Neuronal stem cell (in vitro differentiated cells): ENCODE data around the gene LITAF.

ENCODE experiments used
- DNase-seq: peaks from one replicate; pipeline ENCODE4 v3.0.0-alpha.2; 2013; ENCODE audit warnings: low spot score
- H2AFZ ChIP-seq: one replicate; pipeline ENCODE4 v1.6.1; 2013; ENCODE audit warnings: mild to moderate bottlenecking, low read length, inconsistent platforms
- H2AK5ac ChIP-seq: 2 replicates; pipeline ENCODE4 v1.6.1; 2013; ENCODE audit warnings: low read depth, mild to moderate bottlenecking, inconsistent platforms, low read length, moderate library complexity, mixed read lengths
- H2BK120ac ChIP-seq: 2 replicates; pipeline ENCODE4 v1.6.1; 2013; ENCODE audit warnings: low read depth, mild to moderate bottlenecking, inconsistent platforms, low read length, moderate library complexity, mixed read lengths
- H2BK12ac ChIP-seq: one replicate; pipeline ENCODE4 v1.6.1; 2013; ENCODE audit warnings: low read length, inconsistent platforms
- H2BK15ac ChIP-seq: 2 replicates; pipeline ENCODE4 v1.6.1; 2013; ENCODE audit warnings: mild to moderate bottlenecking, low read length, inconsistent platforms, mixed read lengths
- H2BK5ac ChIP-seq: one replicate; pipeline ENCODE4 v1.6.1; 2013; ENCODE audit warnings: inconsistent platforms, mild to moderate bottlenecking, low read length, moderate library complexity
- H3K14ac ChIP-seq: one replicate; pipeline ENCODE4 v1.6.1; 2013; ENCODE audit warnings: low read length, inconsistent platforms
- H3K18ac ChIP-seq: 2 replicates; pipeline ENCODE4 v1.6.1; 2013; ENCODE audit warnings: low read length, inconsistent platforms
- H3K23ac ChIP-seq: 2 replicates; pipeline ENCODE4 v1.6.1; 2013; ENCODE audit warnings: low read depth, mild to moderate bottlenecking, mixed read lengths, low read length, inconsistent platforms; ENCODE audit not compliant: poor library complexity
- H3K27ac ChIP-seq: replicated peaks from 3 replicates; pipeline ENCODE4 v1.5.1; 2013; ENCODE audit warnings: low read length, inconsistent platforms
- H3K27me3 ChIP-seq, 3 experiments: 2 replicates each; pipeline ENCODE4 v1.6.1; 2013; ENCODE audit warnings: low read length in 3 of 3, mild to moderate bottlenecking in 2 of 3, inconsistent platforms in 1 of 3, low read depth in 1 of 3, mixed read lengths in 1 of 3, moderate library complexity in 1 of 3; ENCODE audit not compliant: control insufficient read depth in 3 of 3, insufficient read depth in 3 of 3
- H3K36me3 ChIP-seq, 2 donors: replicated peaks in 1 of 2; 2 replicates each; pipeline ENCODE4 v1.6.1; 2013; ENCODE audit warnings: low read length in 2 of 2; ENCODE audit not compliant: control insufficient read depth in 2 of 2, insufficient read depth in 2 of 2
- H3K4ac ChIP-seq: 2 replicates; pipeline ENCODE4 v1.6.1; 2013; ENCODE audit warnings: inconsistent platforms, mild to moderate bottlenecking, low read length, moderate library complexity
- H3K4me1 ChIP-seq, 2 donors: 1 replicate in 1 of 2; 2 replicates in 1 of 2; pipeline ENCODE4 v1.6.1; 2013; ENCODE audit warnings: low read length in 2 of 2, low read depth in 1 of 2; ENCODE audit not compliant: control insufficient read depth in 2 of 2, insufficient read depth in 1 of 2
- H3K4me2 ChIP-seq: one replicate; pipeline ENCODE4 v1.6.1; 2013; ENCODE audit warnings: mild to moderate bottlenecking, low read length, inconsistent platforms; ENCODE audit not compliant: insufficient read depth, poor library complexity, severe bottlenecking
- H3K4me3 ChIP-seq, 2 donors: 2 replicates each; pipeline ENCODE4 v1.5.1; 2013; ENCODE audit warnings: low read length in 2 of 2, mild to moderate bottlenecking in 2 of 2, inconsistent platforms in 1 of 2, moderate library complexity in 1 of 2
- H3K79me1 ChIP-seq: one replicate; pipeline ENCODE4 v1.6.1; 2013; ENCODE audit warnings: low read depth, mild to moderate bottlenecking, inconsistent platforms, low read length, moderate library complexity
- H3K9ac ChIP-seq: one replicate; pipeline ENCODE4 v1.6.1; 2013; ENCODE audit warnings: mild to moderate bottlenecking, low read depth, low read length, inconsistent platforms; ENCODE audit not compliant: poor library complexity
- H3K9me3 ChIP-seq, 2 donors: replicated peaks in 1 of 2; 2 replicates each; pipeline versions ENCODE3 to v1.6.1; 2013; ENCODE audit warnings: low read length in 2 of 2, mild to moderate bottlenecking in 2 of 2, inconsistent platforms in 1 of 2, low read depth in 1 of 2, mixed read lengths in 1 of 2, moderate library complexity in 1 of 2; ENCODE audit not compliant: control insufficient read depth in 2 of 2, insufficient read depth in 1 of 2
- H4K8ac ChIP-seq: one replicate; pipeline ENCODE4 v1.6.1; 2013; ENCODE audit warnings: low read depth, mild to moderate bottlenecking, inconsistent platforms, low read length, moderate library complexity
- H4K91ac ChIP-seq: one replicate; pipeline ENCODE4 v1.6.1; 2013; ENCODE audit warnings: low read length, low read depth, mild to moderate bottlenecking, inconsistent platforms; ENCODE audit not compliant: poor library complexity
- WGBS, 2 donors: extraction: QIAGEN DNeasy Blood & Tissue Kit; methylation state at CpG; one replicate each; pipeline ENCODE4 v1.1.7; 2013; ENCODE audit warnings: missing lambda C conversion rate in 2 of 2, mixed read lengths in 1 of 2; ENCODE audit not compliant: insufficient read length in 2 of 2, insufficient replicate concordance in 1 of 2; ENCODE audit errors: extremely low coverage in 2 of 2; 5-methylcytosine and 5-hydroxymethylcytosine counted together

LITAF gene

GRCh38 chr16:11624205-11624604, 37.5 kb upstream of the LITAF start:
- Histone ChIP-seq H2BK15ac (no peak overlapping the region), H3K9ac (no peak overlapping the region), H3K4me1 (peaks cover 1 to 7% of the 10 kb centered on the region in 2 donors), H3K14ac (no peak overlapping the region), H4K91ac (no peak overlapping the region), H2BK12ac (no peak overlapping the region), H2BK120ac (no peak overlapping the region), H2AFZ (no peak overlapping the region), H4K8ac (no peak overlapping the region), H3K4ac (no peak overlapping the region), H3K79me1 (no peaks in the 10 kb centered on the region), H3K27ac (no peak overlapping the region), H3K23ac (no peak overlapping the region), H2BK5ac (no peak overlapping the region), H3K4me2 (no peak overlapping the region), H3K4me3 (no peak overlapping the region), H2AK5ac (no peak overlapping the region), H3K27me3 (no peaks in the 10 kb centered on the region), H3K9me3 (peaks cover 0 to 5% of the 10 kb centered on the region in 2 donors), H3K36me3 (no peaks in the 10 kb centered on the region), H3K18ac (no peak overlapping the region)
- no peak for DNase-seq
- no CpG with 5 or more reads among the region's 4 CpGs for WGBS, 2 donors

DNA sequence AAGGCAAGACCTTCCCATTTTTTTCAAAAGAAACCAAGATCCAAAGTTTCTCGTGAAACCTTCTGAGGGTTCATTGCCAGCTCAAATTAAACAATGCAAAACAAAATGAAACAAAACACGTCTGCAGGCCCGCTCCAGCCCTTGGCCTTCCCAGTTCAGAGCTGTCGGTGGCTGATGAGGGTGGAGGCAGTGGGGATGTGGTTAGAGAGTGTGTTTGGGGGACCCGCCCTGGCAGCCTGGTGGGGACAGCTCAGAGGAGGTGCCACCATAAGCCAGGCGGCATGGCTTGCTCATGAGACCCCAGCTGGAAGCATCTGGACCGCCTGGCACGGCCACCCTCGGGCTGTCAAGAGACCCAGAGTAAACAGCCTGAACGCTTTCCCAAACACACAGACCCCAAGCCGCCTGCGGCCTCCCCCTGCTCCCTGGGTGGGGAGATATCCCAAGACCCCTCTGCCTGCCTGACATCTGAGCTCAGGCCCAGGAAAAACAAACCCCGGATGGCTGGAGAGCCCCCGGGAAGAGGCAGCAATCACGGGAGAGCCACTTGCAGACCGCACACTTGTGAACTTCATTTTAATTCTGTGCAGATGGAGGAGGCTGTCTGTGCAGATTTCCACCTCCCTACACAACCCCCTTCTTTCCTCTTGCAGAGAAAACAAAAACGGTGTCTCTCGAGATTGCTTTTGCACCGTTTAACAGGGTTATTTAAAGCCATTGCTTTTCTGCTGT, 35.4 kb upstream of the LITAF start:
- Histone ChIP-seq H3K23ac (no peak overlapping the region), H3K4me2 (no peak overlapping the region), H4K91ac (no peak overlapping the region), H3K27me3 (no peaks in the 10 kb centered on the region), H3K14ac (no peak overlapping the region), H3K27ac (no peak overlapping the region), H3K18ac (peak overlapping the region; percentile 71), H3K9ac (no peak overlapping the region), H2BK12ac (peak overlapping the region; percentile 49), H4K8ac (no peak overlapping the region), H3K4me1 (peaks cover 1 to 7% of the 10 kb centered on the region in 2 donors), H2AFZ (peak overlapping the region; percentile 86), H2AK5ac (peak overlapping the region; percentile 43), H3K36me3 (no peaks in the 10 kb centered on the region), H2BK15ac (peak overlapping the region; percentile 84), H3K9me3 (peaks cover 0 to 5% of the 10 kb centered on the region in 2 donors), H3K4me3 (no peak overlapping the region), H3K79me1 (no peaks in the 10 kb centered on the region), H2BK5ac (no peak overlapping the region), H2BK120ac (no peak overlapping the region), H3K4ac (no peak overlapping the region)
- no peak for DNase-seq
- no CpG with 5 or more reads among the region's 19 CpGs for whole genome bisulfite sequencing, 2 donors

DNA sequence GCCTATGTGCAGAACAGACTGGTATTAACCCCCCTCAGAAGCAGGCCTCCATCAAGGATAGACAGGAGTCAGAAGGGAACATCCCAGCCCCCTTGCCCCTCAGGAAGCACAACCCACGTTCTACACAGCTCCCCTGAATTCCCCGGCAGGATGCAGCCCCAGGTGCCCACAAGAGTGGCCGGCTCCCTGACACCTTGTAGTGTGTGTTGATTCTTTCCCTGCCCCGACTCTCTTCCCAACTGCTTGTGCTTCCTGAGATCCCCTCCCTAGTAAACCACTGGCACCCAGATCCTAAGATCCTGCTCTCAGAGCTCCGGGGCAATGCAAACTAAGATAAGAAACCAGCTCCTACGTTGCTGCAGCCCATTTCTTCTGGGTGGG, 34.8 kb upstream of the LITAF start:
- no peak for DNase-seq
- WGBS, 2 donors = no CpG with 5 or more reads among the region's 6 CpGs
- no peak overlapping the region for H4K91ac ChIP-seq

DNA sequence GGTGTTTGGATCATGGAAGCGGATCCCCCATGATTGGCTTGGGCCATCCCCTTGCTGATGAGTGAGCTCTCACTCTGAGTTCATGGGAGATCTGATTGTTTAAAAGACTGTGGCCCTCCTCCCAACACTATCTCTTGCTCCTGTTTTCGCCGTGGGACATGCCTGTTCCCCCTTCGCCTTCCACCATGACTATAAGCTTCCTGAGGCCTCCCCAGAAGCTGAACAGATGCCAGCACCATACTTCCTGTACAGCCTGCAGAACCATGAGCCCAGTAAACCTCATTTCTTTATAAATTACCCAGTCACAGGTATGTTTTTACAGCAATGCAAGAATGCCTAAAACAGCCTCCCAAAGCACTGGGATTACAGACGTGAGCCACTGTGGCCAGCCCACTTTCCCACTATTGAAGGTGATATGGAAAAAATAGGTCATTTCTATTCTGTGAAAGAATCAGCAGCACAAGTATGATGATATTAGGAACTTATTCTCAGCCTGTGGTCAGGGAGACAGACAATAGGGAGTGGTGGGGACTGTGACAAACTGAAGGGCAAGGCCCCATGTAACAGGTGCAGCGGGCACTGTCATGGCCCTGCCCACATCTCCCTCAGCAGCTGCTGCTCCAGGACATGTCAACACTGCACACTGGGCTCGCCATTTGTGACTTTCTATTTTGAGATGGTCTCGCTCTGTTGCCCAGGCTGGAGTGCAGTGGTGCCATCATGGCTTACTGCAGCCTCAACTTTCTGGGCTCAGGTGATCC, 33.7 kb upstream of the LITAF start:
- Histone ChIP-seq H3K4me1 (peaks cover 4 to 7% of the 10 kb centered on the region in 2 donors), H2BK120ac (no peak overlapping the region), H3K9me3 (peaks cover 0 to 5% of the 10 kb centered on the region in 2 donors), H3K79me1 (no peaks in the 10 kb centered on the region), H3K27me3 (no peaks in the 10 kb centered on the region), H3K4me3 (peak overlapping the region in 1 of 2 donors; percentile 4), H3K4me2 (no peak overlapping the region), H2BK15ac (no peak overlapping the region), H4K91ac (no peak overlapping the region), H3K36me3 (no peaks in the 10 kb centered on the region), H2AFZ (no peak overlapping the region), H3K9ac (no peak overlapping the region), H3K27ac (no peak overlapping the region), H4K8ac (no peak overlapping the region), H3K4ac (no peak overlapping the region), H2AK5ac (peak overlapping the region; percentile 46), H3K18ac (no peak overlapping the region), H3K23ac (no peak overlapping the region), H2BK5ac (no peak overlapping the region), H3K14ac (no peak overlapping the region), H2BK12ac (no peak overlapping the region)
- no CpG with 5 or more reads among the region's 8 CpGs for WGBS, 2 donors
- no peak for DNase-seq

More for the DNA sequence above, 34.8 kb upstream of the LITAF start:
- no peaks in the 10 kb centered on the region for H3K27me3 ChIP-seq
- H3K4ac ChIP-seq = no peak overlapping the region
- H2BK120ac ChIP-seq = no peak overlapping the region
- H3K14ac ChIP-seq = no peak overlapping the region
- no peak overlapping the region for H3K23ac ChIP-seq
- no peak overlapping the region for H3K27ac ChIP-seq
- H2AK5ac ChIP-seq = peak overlapping the region; percentile 3
- no peak overlapping the region for H4K8ac ChIP-seq
- H3K4me1 ChIP-seq = peaks cover 1 to 7% of the 10 kb centered on the region in 2 donors
- H3K79me1 ChIP-seq = no peaks in the 10 kb centered on the region
- H3K18ac ChIP-seq = no peak overlapping the region
- no peak overlapping the region for H2BK15ac ChIP-seq
- no peak overlapping the region for H3K4me2 ChIP-seq
- H3K36me3 ChIP-seq = no peaks in the 10 kb centered on the region
- H2BK5ac ChIP-seq = no peak overlapping the region
- no peak overlapping the region for H2BK12ac ChIP-seq
- peaks cover 0 to 5% of the 10 kb centered on the region in 2 donors for H3K9me3 ChIP-seq
- no peak overlapping the region for H3K4me3 ChIP-seq
- H2AFZ ChIP-seq = peak overlapping the region; percentile 86
- H3K9ac ChIP-seq = no peak overlapping the region
